Raji (cell line): ENCODE data around the gene GPR3.

Source experiments
- POLR2A ChIP-seq: IDR thresholded peaks from 2 replicates; pipeline ENCODE4 v1.6.1; 2011; ENCODE audit warnings: low read depth, low read length, control low read depth; ENCODE audit not compliant: insufficient read depth

GPR3 gene

DNA sequence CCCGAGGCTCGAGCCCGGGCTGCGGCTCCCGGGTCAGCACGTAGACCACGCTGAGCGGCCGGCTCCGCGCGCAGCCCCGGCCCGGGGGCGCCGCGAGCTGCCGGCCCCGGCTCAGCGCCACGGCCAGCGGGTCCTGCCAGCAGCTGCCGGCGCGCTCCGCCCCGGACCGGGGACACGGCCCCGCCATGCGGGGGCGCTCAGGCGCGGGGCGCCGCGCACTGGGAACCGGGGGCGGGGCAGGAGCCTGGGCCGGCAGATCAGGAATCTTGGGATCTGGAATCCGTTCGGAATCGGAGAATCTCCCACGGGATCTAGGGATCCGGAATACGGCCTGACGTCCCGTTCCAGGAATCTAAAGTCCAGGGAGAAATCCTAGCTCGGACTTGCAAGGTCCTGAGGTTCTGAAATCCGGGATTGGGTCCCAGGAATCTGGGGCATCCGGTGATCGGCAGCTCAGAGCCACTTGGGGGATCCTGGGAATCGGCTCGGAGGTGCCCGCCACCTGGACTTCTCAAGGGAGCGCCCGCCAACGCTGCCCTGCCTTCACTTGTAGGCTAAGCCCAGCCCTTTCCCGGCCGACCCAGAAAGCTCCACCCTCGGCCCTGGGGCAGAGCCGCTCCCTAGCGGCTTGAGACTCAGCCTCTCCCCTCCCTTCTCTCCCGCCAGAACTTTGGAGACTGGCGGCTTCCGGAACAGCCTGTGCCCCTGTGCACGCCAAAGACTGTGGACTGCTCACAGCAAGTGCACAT is 25.8 kb upstream of the GPR3 start, which contains the start of gene MAP3K6:
Gene MAP3K6 (minus strand): TSS at position 551 of the 749 bp plus-strand sequence. CDS start 364 bp downstream, at position 187.
- TF ChIP-seq POLR2A, result no peak

- TF ChIP-seq POLR2A, result no peak
These were observed 25.2 kb upstream of the GPR3 start for GRCh38 chr1:27367160-27367650.

DNA sequence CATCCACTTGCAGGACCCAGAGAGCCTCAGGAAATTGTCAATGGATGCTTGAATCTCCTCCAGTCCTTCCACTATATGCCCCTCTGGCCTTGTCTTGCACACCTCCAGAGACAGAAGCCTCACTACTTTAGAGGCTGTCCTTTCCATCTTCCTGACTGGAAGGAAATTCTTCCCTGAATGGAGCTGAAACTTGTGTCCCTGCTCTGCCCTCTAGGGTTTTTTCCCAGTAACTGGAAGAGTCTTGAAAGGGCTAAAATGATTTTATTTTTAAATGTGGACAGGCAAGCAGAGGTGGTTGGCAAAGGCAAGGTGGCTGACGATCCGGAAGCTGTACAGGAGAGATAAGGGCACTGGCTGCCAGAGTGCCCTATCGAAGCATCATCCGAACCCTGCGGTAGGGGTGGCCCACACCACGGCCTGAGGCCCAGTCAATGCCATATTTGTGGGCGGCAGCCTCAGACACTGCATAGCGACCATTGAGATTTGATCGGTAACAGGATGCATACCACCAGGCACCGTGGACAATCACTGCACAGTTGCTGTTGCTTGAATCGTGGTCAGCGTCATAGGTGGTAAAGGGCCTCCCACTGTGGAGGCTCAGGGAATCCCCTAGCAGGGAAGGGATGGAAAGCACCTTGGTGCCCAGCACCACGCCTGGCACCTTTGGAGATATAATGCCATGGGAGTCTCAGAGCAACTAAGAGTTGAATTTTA is 23.4 kb upstream of the GPR3 start:
- TF ChIP-seq POLR2A, result no peak

DNA sequence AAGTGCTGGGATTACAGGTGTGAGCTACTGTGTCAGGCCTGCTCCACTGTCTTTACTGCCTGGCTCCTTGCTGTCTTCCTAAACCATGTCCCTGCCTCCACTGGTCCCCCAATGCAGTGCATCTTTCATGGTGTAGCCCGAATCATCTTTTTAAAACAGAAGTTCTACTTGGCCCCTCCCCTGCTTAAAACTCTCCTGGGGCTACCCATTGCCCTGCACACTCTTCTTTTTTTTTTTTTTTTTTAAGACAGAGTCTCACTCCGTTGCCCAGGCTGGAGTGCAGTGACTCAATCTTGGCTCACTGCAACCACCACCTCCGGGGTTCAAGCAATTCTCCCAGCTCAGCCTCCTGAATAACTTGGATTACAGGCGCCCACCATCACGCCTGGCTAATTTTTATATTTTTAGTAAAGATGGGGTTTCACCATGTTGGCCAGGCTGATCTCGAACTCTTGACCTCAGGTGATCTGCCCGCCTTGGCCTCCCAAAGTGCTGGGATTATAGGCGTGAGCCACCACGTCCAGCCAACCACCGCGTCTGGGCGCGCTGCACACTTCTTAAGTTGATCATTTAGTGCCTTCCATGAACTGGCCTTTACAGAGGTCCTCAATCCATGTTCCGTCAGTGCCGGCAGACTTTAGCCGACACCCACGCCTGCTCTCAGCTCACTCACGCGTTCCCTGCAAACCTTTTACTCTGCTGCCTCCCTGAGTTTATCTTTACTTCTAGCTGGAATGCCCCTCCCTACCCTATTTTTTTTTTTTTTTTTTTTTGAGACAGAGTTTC is 20.2 kb upstream of the GPR3 start:
- no peak for TF ChIP-seq POLR2A

- no peak for TF ChIP-seq POLR2A
These were observed 19.4 kb upstream of the GPR3 start for GRCh38 chr1:27372808-27373690.

GRCh38 chr1:27374362-27375086 is 17.9 kb upstream of the GPR3 start, which contains the start of gene FCN3:
TSS of gene FCN3 (minus strand) at chr1:27374824. CDS start at chr1:27374818, 6 bp downstream.
- no peak for TF ChIP-seq POLR2A

GRCh38 chr1:27377760-27378495 is 14.5 kb upstream of the GPR3 start:
- TF ChIP-seq POLR2A, result no peak

DNA sequence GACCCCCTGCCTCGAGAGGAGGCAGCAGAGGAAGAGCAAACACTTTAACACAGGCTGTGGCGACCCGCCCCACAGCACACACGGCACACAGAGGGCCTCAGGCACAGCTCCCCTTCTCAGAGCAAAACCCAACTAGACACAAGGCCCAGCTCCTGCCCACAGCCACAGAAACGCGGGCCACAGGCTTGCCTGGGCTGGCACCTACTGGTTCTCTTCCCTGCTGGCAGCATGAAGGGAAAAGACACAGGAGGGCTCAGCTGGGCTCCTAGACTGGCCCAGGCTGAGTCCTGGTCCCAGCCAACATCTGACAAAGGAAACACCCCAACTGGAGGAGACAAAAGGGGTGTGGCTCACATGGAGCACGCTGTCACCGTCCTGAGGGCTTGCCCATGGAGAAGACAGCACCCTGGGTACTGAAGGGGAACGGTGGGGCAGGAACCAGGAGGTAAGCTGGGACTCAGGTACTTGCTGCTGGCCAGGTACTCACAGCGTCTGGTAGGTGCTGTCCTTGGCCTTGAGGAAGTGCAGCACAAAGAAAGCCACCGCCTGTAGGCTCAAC is 12.8 kb upstream of the GPR3 start:
- no peak for TF ChIP-seq POLR2A

DNA sequence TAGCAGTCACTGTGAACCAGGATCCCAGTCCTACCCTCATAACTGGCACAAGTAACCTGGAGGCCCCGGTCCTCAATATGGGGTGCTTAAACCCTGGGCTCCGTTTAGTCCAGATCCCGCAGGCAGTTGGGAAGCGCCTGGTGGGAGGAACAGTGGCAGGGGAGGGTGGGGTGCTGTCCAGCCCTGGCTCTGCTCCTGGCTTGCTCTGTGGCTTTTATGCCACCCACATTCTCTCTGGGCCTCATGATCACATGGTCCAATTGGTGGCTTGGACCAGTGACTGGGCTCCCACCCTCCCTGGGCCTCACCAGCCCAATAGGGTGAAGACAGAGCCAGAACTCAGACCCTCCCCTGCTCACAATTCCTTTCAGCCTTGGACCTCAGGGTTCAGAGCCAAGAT is 12.2 kb upstream of the GPR3 start:
- no peak for TF ChIP-seq POLR2A

- TF ChIP-seq POLR2A, result no peak
These were observed 11.4 kb upstream of the GPR3 start for GRCh38 chr1:27380766-27381733.

DNA sequence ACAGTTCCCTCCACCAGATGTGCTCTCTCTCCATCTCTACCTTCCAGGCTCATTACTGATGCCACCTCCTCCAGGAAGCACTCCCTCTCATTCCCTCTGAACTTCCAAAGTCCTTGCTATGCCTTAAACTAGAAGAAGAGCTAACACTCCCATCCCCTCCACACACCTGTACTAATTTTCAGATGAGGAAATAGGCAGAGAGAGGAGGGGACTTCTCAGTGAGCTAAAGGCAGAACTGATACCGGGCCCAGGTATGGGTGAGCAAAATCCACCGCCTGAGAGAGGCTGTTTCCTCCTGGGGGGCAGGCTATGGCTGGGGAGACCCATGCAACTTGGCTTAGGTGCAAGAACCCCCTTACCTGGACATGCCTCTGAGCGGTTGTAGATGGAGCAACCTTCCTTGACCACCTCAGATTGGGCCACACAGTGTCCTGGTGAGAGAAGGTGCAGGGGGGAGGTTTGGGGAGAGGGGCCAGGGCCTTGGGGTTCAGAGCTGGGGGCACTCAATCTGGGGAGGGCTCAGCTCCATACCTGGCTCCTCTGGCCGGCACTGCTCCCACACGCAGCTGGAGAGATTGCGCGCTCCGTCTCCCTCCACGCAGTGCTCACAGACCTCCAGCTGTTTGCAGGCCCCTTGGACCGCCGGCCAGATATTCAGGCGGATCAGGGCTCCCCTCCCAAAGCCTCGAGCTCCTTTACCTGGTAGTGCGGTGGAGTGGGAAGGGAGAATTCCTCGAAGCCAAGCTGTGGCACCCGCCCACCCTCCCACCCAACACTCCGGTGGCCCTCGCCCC is 10.3 kb upstream of the GPR3 start:
- no peak for TF ChIP-seq POLR2A
